Activated gamma-delta T cell treated with Interleukin-2 at 50 U/mL for 16 hours (primary cell): ENCODE measurements around the gene CBFA2T2.
A peak's percentile ranks its signal among the peaks of the same experiment; 100 is the strongest.
"Not testable (repeated sequence)": the region's sequence is repeated elsewhere in the genome, so short reads cannot be mapped to it uniquely, and the experiment has no call there.

Experiments
- DNase-seq: peaks from one replicate; pipeline ENCODE4 v3.0.0-alpha.2; 2020

Gene CBFA2T2

GRCh38 chr20:33472868-33473435 is 16.9 kb upstream of the CBFA2T2 start:
- DNase-seq = no peak

DNA sequence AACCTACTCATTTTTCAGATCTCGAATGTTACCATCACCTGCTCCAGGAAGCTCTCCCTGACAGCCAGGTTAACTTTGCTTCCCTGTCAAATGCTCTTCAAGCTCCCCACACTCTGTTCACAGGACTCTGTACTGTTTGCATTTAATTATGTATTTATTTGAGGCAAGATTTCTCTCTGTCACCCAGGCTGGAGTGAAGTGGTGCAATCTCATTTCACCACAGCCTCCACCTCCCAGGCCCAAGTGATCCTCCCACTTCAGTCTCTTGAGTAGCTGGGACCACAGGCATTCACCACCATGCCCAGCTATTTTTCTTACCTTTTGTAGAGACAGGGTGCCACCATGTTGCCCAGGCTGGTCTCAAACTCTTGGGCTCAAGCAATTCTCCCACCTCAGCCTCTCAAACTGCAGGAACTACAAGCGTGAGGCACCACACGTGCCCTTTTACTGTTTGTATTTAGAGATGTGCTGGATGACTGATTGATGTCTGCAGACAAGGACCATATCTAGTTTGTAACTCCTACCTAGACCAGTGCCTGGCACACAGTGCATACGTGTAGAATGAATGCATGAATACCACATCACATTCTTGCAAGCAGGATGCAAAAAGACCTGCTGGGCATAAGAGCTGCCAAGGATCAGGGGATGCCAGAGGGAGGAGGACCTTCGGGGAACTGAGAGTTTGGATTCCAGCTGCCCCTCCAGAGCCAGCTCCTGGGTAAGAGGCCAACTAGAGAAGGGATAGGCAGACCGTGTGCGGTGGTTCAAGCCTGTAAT is 15.6 kb upstream of the CBFA2T2 start:
- DNase-seq = no peak

DNA sequence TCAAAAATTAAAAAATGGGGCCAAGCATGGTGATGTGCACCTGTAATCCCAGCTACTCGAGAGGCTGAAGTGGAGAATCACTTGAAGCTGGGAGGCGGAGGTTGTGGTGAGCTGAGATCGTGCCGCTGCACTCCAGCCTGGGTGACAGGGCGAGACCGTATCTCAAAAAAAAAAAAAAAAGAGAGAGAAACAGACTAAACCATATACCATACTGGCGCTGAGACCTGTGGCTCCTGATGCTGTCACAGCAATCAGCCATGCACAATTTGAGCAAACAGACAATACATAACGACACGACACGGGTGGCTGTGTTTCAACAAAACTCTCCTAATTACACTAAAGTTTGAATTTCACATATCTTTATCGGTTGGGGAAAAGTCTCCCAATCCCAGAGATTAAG is 14.9 kb upstream of the CBFA2T2 start:
- no peak for DNase-seq

DNA sequence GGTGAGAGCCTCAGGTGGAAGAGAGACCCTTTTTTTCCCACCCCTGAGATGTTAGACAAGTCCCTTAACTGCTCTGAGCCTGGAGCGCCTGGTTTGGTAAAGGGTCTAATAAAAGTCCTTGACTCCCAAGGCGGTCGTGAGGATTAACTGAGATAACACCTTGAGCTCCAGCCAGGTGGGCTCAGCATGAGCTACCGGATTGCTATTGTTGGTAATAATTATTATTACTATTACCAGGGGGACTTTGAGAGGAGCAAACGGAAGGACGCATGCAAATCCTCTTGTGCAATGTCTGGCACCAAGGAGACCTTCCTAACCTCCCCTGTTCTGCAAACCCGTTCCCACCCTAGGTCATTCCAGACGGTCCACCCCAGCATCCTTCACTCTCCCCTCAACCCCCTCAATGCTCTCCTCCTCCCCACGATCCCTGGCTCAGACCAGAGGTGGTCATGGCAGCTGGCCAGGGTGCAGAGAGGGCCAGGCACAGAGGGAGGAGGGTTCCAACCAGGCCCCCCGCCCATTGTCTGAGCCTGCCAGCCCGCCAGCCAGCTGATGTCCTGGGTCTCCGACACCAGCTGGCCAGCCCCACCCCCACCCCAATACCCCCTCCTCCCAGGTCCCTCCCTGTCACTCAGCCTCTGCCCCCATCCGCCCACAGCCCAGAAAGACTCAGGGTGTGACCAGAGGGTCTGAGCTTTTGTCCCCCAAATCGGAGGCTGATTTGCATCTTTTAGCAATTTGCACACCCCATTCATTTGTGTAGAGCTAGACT is 14.3 kb upstream of the CBFA2T2 start:
- no peak for DNase-seq

- no peak for DNase-seq
Observed at GRCh38 chr20:33477386-33478234, 12.3 kb upstream of the CBFA2T2 start.

GRCh38 chr20:33480048-33480447 is 9.8 kb upstream of the CBFA2T2 start:
- no peak for DNase-seq

DNA sequence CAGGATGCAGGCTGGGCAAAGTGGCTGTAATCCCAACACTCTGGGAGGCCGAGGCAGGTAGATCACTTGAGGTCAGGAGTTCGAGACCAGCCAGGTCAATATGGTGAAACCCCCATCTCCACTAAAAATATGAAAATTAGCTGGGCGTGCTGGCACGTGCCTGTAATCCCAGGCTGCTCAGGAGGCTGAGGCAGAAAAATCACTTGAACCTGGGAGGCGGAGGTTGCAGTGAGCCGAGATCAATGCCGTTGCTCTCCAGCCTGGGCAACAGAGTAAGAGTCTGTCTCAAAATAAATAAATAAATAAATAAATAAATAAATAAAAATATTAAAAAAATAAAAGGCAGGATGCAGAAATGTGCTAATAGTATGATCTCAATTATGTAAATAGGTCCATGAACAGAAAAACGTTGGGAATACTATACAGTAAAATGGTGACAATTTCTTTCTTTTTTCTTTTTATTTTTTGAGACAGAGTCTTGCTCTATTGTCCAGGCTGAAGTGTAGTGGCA is 8.4 kb upstream of the CBFA2T2 start:
- no peak for DNase-seq

DNA sequence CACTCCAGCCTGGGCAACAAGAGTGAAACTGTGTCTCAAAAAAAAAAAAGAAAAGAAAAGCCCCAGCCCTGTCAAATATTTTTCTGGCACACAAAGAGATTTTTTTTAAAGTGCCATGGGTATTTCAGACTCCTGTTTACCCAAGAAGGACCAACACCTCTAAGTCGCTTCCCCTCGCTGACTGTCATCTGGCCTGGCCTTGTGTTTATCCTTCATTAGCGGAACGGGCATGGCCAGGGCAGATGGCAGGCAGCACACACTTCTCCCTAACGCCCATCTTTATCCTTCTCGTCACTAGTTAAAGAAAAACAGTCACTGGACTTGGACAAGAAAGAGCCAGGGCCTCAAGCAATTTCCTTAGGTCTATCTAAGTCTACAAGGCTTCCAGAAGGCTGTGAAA is 7.3 kb upstream of the CBFA2T2 start:
- no peak for DNase-seq

GRCh38 chr20:33483186-33483585 is 6.7 kb upstream of the CBFA2T2 start:
- DNase-seq = not testable (repeated sequence)

- DNase-seq = no peak
Observed at GRCh38 chr20:33488201-33488600, 1.7 kb upstream of the CBFA2T2 start.

DNA sequence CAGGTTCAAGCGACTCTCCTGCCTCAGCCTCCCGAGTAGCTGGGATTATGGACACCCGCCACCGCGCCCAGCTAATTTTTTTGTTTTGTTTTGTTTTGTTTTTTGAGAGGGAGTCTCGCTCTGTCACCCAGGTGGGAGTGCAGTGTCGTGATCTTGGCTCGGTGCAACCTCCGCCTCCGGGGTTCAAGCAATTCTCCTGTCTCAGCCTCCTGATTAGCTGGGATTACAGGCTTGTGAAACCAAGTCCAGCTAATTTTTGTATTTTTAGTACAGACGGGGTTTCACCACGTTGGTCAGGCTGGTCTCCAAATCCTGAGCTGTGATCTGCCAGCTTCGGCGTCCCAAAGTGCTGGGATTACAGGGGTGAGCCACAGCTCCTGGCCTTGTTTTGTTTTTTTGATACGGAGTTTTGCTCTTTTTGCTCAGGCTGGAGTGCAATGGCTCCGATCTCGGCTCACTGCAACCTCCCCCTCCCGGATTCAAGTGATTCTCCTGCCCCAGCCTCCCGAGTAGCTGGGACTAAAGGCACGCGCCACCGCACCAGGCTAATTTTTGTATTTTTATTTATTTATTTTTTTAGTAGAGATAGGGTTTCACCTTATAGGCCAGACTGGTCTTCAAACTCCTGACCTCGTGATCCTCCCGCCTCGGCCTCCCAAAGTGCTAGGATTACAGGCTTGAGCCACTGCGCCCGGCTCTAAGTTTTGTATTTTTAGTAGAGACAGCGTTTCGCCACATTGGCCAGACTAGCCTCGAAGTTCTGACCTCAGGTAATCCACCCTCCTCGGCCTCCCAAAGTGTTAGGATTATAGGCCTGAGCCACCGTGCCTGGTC is 1.0 kb upstream of the CBFA2T2 start:
- not testable (repeated sequence) for DNase-seq

GRCh38 chr20:33489495-33490022 is 337 bp upstream of the CBFA2T2 start:
- DNase-seq = peak; percentile 99

GRCh38 chr20:33490934-33491656 is 1.2 kb downstream of the CBFA2T2 start:
- no peak for DNase-seq

DNA sequence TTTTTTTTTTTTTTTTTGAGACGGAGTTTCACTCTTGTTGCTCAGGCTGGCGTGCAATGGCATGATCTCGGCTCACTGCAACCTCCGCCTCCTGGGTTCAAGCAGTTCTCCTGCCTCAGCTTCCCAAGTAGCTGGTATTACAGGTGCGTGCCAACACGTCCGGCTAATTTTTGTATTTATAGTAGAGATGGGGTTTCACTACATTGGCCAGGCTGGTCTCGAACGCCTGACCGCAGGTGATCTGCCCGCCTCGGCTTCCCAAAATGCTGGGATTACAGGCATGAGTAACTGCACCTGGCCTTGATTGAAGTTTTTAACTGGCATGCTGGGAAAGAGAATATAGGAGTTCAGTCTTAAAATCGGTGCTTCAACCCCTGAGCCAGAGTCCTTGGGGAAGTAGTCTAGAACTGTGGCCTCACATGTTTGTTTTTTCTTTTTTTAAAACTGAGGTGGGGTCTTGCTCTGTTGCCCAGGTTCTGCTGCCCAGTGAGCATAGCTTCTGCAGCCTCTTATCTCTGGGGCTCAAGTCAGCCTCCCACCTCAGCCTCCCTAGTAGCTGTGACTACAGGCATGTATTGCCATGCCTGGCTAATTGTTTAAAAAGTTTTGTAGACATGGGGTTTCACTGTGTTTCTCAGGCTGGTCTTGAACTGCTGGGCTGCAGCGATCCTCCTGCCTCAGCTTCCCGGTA is 3.3 kb downstream of the CBFA2T2 start:
- DNase-seq = no peak

DNA sequence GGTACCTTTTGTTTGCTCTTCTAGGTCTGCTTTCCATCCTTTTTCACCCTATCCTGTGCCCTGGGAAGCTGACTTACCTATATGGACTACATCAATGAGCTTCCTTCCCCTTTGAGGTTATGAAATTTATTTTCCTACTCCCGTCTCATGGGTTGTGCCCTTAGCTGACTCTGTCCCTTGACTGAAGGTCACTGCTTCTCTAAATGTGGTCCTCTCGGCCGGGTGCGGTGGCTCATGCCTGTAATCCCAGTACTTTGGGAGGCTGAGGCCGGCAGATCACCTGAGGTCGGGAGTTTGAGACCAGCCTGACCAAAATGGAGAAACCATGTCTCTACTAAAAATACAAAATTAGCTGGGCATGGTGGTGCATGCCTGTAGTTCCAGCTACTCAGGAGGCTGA is 6.9 kb downstream of the CBFA2T2 start:
- DNase-seq = not testable (repeated sequence)

GRCh38 chr20:33499355-33499754 is 9.5 kb downstream of the CBFA2T2 start:
- DNase-seq = no peak

GRCh38 chr20:33501000-33501399 is 11.1 kb downstream of the CBFA2T2 start:
- DNase-seq = no peak

- no peak for DNase-seq
Observed at GRCh38 chr20:33503564-33503963, 13.7 kb downstream of the CBFA2T2 start.

GRCh38 chr20:33506576-33506975 is 16.7 kb downstream of the CBFA2T2 start:
- DNase-seq = no peak

- DNase-seq = no peak
Observed at GRCh38 chr20:33507461-33507860, 17.6 kb downstream of the CBFA2T2 start.
